Stimulated activated naive CD8-positive, alpha-beta T cell treated with anti-CD3 and anti-CD28 coated beads, Interleukin-15, Interleukin-2, amounts not matched to agents 100 U/mL and 50 U/mL, for 24 hours (primary cell): ENCODE measurements around the gene SCGB1C2.
A peak's percentile ranks its signal among the peaks of the same experiment; 100 is the strongest.
"Not testable (repeated sequence)": the region's sequence is repeated elsewhere in the genome, so short reads cannot be mapped to it uniquely, and the experiment has no call there.

Source experiments
- ATAC-seq: fragments of 150-1000 bp; cut with Tn5 transposase; one replicate; pipeline ENCODE4 v1.10.0; 2021
- DNase-seq: peaks from one replicate; pipeline ENCODE4 v3.0.0; 2021

The SCGB1C2 gene

GRCh38 chr17:137166-137807 is at the start of gene SCGB1C2:
TSS of gene SCGB1C2 (plus strand) at chr17:137569. CDS start at chr17:137591, 22 bp downstream.
- ATAC-seq, DNase-seq: not testable (repeated sequence)

- not testable (repeated sequence) for DNase-seq, ATAC-seq
Measured at GRCh38 chr17:113111-113510, 24.3 kb upstream of the SCGB1C2 start.

GRCh38 chr17:118339-118917 is 18.9 kb upstream of the SCGB1C2 start:
- ATAC-seq = not testable (repeated sequence)
- peak; percentile 76 for DNase-seq

GRCh38 chr17:133932-134331 is 3.4 kb upstream of the SCGB1C2 start:
- not testable (repeated sequence) for DNase-seq, ATAC-seq

- ATAC-seq = peak; percentile 89
- DNase-seq = not testable (repeated sequence)
Measured at GRCh38 chr17:134332-134785, 3.0 kb upstream of the SCGB1C2 start.

- not testable (repeated sequence) for DNase-seq, ATAC-seq
Measured at GRCh38 chr17:135022-135421, 2.3 kb upstream of the SCGB1C2 start.

GRCh38 chr17:135895-136294 is 1.5 kb upstream of the SCGB1C2 start:
- not testable (repeated sequence) for ATAC-seq, DNase-seq

GRCh38 chr17:136531-136930 is 838 bp upstream of the SCGB1C2 start:
- DNase-seq = peak; percentile 74
- peak; percentile 77 for ATAC-seq

- not testable (repeated sequence) for ATAC-seq, DNase-seq
Measured at GRCh38 chr17:139401-140205, 2.2 kb downstream of the SCGB1C2 start.

GRCh38 chr17:142102-142661 is 4.8 kb downstream of the SCGB1C2 start:
- DNase-seq (peak; percentile 35), ATAC-seq (no peak)

GRCh38 chr17:142876-143784 is 5.8 kb downstream of the SCGB1C2 start:
- DNase-seq = no peak
- ATAC-seq = no peak

GRCh38 chr17:143785-144281 is 6.5 kb downstream of the SCGB1C2 start:
- ATAC-seq = peak; percentile 76
- DNase-seq = peak; percentile 92

GRCh38 chr17:144936-145670 is 7.7 kb downstream of the SCGB1C2 start:
- DNase-seq (no peak), ATAC-seq (no peak)

GRCh38 chr17:145671-146541 is 8.5 kb downstream of the SCGB1C2 start:
- no peak for DNase-seq

GRCh38 chr17:146546-146945 is 9.2 kb downstream of the SCGB1C2 start:
- DNase-seq (no peak), ATAC-seq (no peak)

More at GRCh38 chr17:145671-146541, 8.5 kb downstream of the SCGB1C2 start:
- ATAC-seq = no peak

- no peak for ATAC-seq
- no peak for DNase-seq
Measured at GRCh38 chr17:146983-147761, 9.8 kb downstream of the SCGB1C2 start.

GRCh38 chr17:147796-148740 is 10.7 kb downstream of the SCGB1C2 start:
- ATAC-seq (no peak), DNase-seq (no peak)
